T-cell (primary cell): Measurements from ENCODE around the gene CDC37. TPM values are rescaled to one million over a fixed set of nuclear protein-coding genes. Genes with fewer than 3 reads are reported as not detected.

ENCODE experiments used
- ATAC-seq, 4 experiments: fragments of 200-7000 bp in 3 of 4; fragments of 150-1000 bp in 1 of 4; cut with Tn5 transposase; replicated peaks in 1 of 4; 1 replicate in 3 of 4; 2 replicates in 1 of 4; pipeline ENCODE4 v1.10.0; 2021; ENCODE audit warnings: moderate library complexity in 3 of 4, mild to moderate bottlenecking in 2 of 4, moderate number of reproducible peaks in 1 of 4
- CTCF ChIA-PET, 2 donors: fragments of 300-600 bp; sonication (Branson Sonifier 250); formaldehyde crosslinking; loops; one replicate each; lab custom pipeline; 2022; ENCODE audit warnings: antibody characterized with exemption in 2 of 2; lab: Charles Lee
- POLR2A ChIA-PET, 2 donors: fragments of 300-600 bp; sonication (Branson Sonifier 250); formaldehyde crosslinking; loops; one replicate each; lab custom pipeline; 2022; ENCODE audit warnings: antibody characterized with exemption in 2 of 2; lab: Charles Lee
- DNase-seq, 35 experiments: peaks; one replicate each; pipeline versions ENCODE4 v3.0.0 to v3.0.0-alpha.2; 2013 to 2023
- H3K27ac ChIP-seq: one replicate; pipeline ENCODE4 v1.5.1; 2013; ENCODE audit warnings: low read length
- H3K27me3 ChIP-seq, 2 experiments: replicated peaks in 1 of 2; 1 replicate in 1 of 2; 2 replicates in 1 of 2; pipeline versions ENCODE4 v1.6.1 to v1.7.0; 2013; ENCODE audit warnings: low read length in 1 of 2, mixed read lengths in 1 of 2; ENCODE audit not compliant: control insufficient read depth in 2 of 2, insufficient read depth in 2 of 2; ENCODE audit errors: extremely low read depth in 1 of 2
- H3K36me3 ChIP-seq, 2 donors: 1 replicate in 1 of 2; 2 replicates in 1 of 2; pipeline versions ENCODE4 v1.6.1 to v1.7.0; 2013; ENCODE audit warnings: low read length in 1 of 2; ENCODE audit not compliant: control insufficient read depth in 2 of 2, insufficient read depth in 1 of 2; ENCODE audit errors: extremely low read depth in 1 of 2
- H3K4me1 ChIP-seq, 2 experiments: 1 replicate in 1 of 2; 2 replicates in 1 of 2; pipeline versions ENCODE4 v1.6.1 to v1.7.0; 2013; ENCODE audit warnings: low read length in 2 of 2, mixed read lengths in 1 of 2; ENCODE audit not compliant: insufficient read depth in 2 of 2, control insufficient read depth in 1 of 2; ENCODE audit errors: extremely low read depth in 1 of 2
- H3K4me3 ChIP-seq, 2 donors: 1 replicate in 1 of 2; 2 replicates in 1 of 2; pipeline versions ENCODE4 v1.5.1 to v1.7.0; 2013; ENCODE audit warnings: mild to moderate bottlenecking in 2 of 2, low read length in 1 of 2, moderate library complexity in 1 of 2; ENCODE audit not compliant: control insufficient read depth in 1 of 2; ENCODE audit errors: extremely low read depth in 1 of 2
- H3K9me3 ChIP-seq: 2 replicates; pipeline ENCODE4 v1.7.0; 2013
- H3K27ac Mint-ChIP-seq, 2 donors: one replicate each; pipeline ENCODE4 v1.8.0; 2020 to 2021; ENCODE audit warnings: mild to moderate bottlenecking in 2 of 2, mixed read lengths in 2 of 2
- H3K27me3 Mint-ChIP-seq, 2 donors: one replicate each; pipeline ENCODE4 v1.8.0; 2021 to 2022; ENCODE audit warnings: mixed read lengths in 2 of 2
- H3K36me3 Mint-ChIP-seq: one replicate; pipeline ENCODE4 v1.8.0; 2021; ENCODE audit warnings: mixed read lengths
- H3K4me1 Mint-ChIP-seq, 3 donors: one replicate each; pipeline ENCODE4 v1.8.0; 2020 to 2022; ENCODE audit warnings: mixed read lengths in 3 of 3, mild to moderate bottlenecking in 1 of 3
- H3K4me3 Mint-ChIP-seq, 3 donors: one replicate each; pipeline ENCODE4 v1.8.0; 2020 to 2022; ENCODE audit warnings: mild to moderate bottlenecking in 3 of 3, mixed read lengths in 3 of 3, moderate library complexity in 3 of 3
- H3K9me3 Mint-ChIP-seq, 3 donors: one replicate each; pipeline ENCODE4 v1.8.0; 2020 to 2022; ENCODE audit warnings: mixed read lengths in 3 of 3
- WGBS: methylation state at CpG from one replicate; pipeline ENCODE4 v1.1.5; 2013; ENCODE audit warnings: missing lambda C conversion rate; ENCODE audit not compliant: insufficient coverage; 5-methylcytosine and 5-hydroxymethylcytosine counted together
- total RNA-seq, 35 experiments: library from RNA in 6 of 35; stranded (reverse) in 6 of 35; fragments of 120-200 nt in 1 of 35; gene quantifications; one replicate each; pipeline versions ENCODE4 v1.2.1 to v1.2.4 and lab custom pipeline; 2013 to 2026

CDC37 gene
- total RNA-seq, 5 donors from 2014 or later (not counting 1 experiment from before 2014, with no cell fraction given) = 163 to 205 (median 190) TPM

- H3K4me1 Mint-ChIP-seq = no peaks in the 10 kb centered on the region
- H3K36me3 ChIP-seq = peaks cover 41 to 58% of the 10 kb centered on the region in 2 donors
- no peak overlapping the region for H3K4me3 Mint-ChIP-seq
- H3K4me3 ChIP-seq = no peak overlapping the region
- ChIA-PET POLR2A (interaction anchor here in 1 of 2 donors (0.6 kb wide), 1 partner anchor 12 kb away, joined by 4 read pairs; no protein-coding TSS in a partner anchor), CTCF (no interaction called here)
- H3K27me3 Mint-ChIP-seq = no peaks in the 10 kb centered on the region
- no peaks in the 10 kb centered on the region for H3K4me1 ChIP-seq
- peak in 21 of 35 experiments; percentile 8 to 48 (median 25) for DNase-seq
- 97% methylated on average over 29 of the region's 32 CpGs for WGBS
- H3K9me3 Mint-ChIP-seq = no peaks in the 10 kb centered on the region
- H3K27ac Mint-ChIP-seq = no peak overlapping the region
- H3K27me3 ChIP-seq = no peaks in the 10 kb centered on the region
- peaks cover 19% of the 10 kb centered on the region for H3K36me3 Mint-ChIP-seq
- ATAC-seq = peak in 3 of 4 experiments; percentile 53 to 60 (median 55)
- no peak overlapping the region for H3K27ac ChIP-seq
- no peaks in the 10 kb centered on the region for H3K9me3 ChIP-seq
Observed at GRCh38 chr19:10353793-10354391, 49.5 kb downstream of the CDC37 start.

GRCh38 chr19:10352764-10353671 lies 50.3 kb downstream of the CDC37 start:
- Histone ChIP-seq H3K9me3 (no peaks in the 10 kb centered on the region), H3K4me3 (no peak overlapping the region), H3K4me1 (no peaks in the 10 kb centered on the region), H3K27me3 (no peaks in the 10 kb centered on the region), H3K36me3 (peaks cover 38 to 53% of the 10 kb centered on the region in 2 donors), H3K27ac (no peak overlapping the region)
- Mint-ChIP-seq H3K27ac (no peak overlapping the region), H3K9me3 (no peaks in the 10 kb centered on the region), H3K36me3 (peaks cover 19% of the 10 kb centered on the region), H3K4me1 (no peaks in the 10 kb centered on the region), H3K4me3 (no peak overlapping the region), H3K27me3 (no peaks in the 10 kb centered on the region)
- ChIA-PET POLR2A (no interaction called here), CTCF (no interaction called here)
- no peak for DNase-seq
- ATAC-seq = no peak
- 97% methylated on average over 53 of the region's 63 CpGs for WGBS

- no peak for ATAC-seq
Observed at GRCh38 chr19:10346509-10346908, 56.8 kb downstream of the CDC37 start.

GRCh38 chr19:10344780-10345179 lies 58.6 kb downstream of the CDC37 start:
- Histone ChIP-seq H3K9me3 (no peaks in the 10 kb centered on the region), H3K27ac (no peak overlapping the region), H3K4me1 (peaks cover 0 to 13% of the 10 kb centered on the region in 2 experiments), H3K36me3 (peaks cover 0 to 2% of the 10 kb centered on the region in 2 donors), H3K27me3 (no peaks in the 10 kb centered on the region), H3K4me3 (no peak overlapping the region)
- no peak for ATAC-seq
- POLR2A ChIA-PET = interaction anchor here in 1 of 2 donors (0.6 kb wide), 2 partner anchors 38 to 59 kb away, joined by 3 to 4 read pairs; no protein-coding TSS in a partner anchor
- H3K9me3 Mint-ChIP-seq = no peaks in the 10 kb centered on the region
- WGBS = 91% methylated on average over 4 of the region's 10 CpGs
- no peaks in the 10 kb centered on the region for H3K36me3 Mint-ChIP-seq
- no peak for DNase-seq
- H3K27ac Mint-ChIP-seq = no peak overlapping the region
- H3K4me1 Mint-ChIP-seq = peaks cover 7 to 9% (median 8%) of the 10 kb centered on the region in 3 donors
- no peak overlapping the region for H3K4me3 Mint-ChIP-seq
- CTCF ChIA-PET = no interaction called here
- H3K27me3 Mint-ChIP-seq = no peaks in the 10 kb centered on the region

More at GRCh38 chr19:10346509-10346908, 56.8 kb downstream of the CDC37 start:
- H3K4me3 ChIP-seq = no peak overlapping the region
- H3K27me3 Mint-ChIP-seq = no peaks in the 10 kb centered on the region
- H3K9me3 Mint-ChIP-seq = no peaks in the 10 kb centered on the region
- H3K27ac Mint-ChIP-seq = no peak overlapping the region
- CTCF ChIA-PET = no interaction called here
- no peak overlapping the region for H3K27ac ChIP-seq
- WGBS = 93% methylated on average over 8 of the region's 10 CpGs
- H3K9me3 ChIP-seq = no peaks in the 10 kb centered on the region
- H3K27me3 ChIP-seq = no peaks in the 10 kb centered on the region
- H3K4me1 ChIP-seq = no peaks in the 10 kb centered on the region
- H3K4me1 Mint-ChIP-seq = no peaks in the 10 kb centered on the region
- POLR2A ChIA-PET = no interaction called here
- peaks cover 8 to 11% of the 10 kb centered on the region in 2 donors for H3K36me3 ChIP-seq
- DNase-seq = peak in 1 of 35 experiments; percentile 9
- no peak overlapping the region for H3K4me3 Mint-ChIP-seq
- H3K36me3 Mint-ChIP-seq = no peaks in the 10 kb centered on the region

GRCh38 chr19:10343495-10343894 lies 59.8 kb downstream of the CDC37 start:
- Mint-ChIP-seq H3K36me3 (no peaks in the 10 kb centered on the region), H3K4me1 (peaks cover 20 to 22% (median 20%) of the 10 kb centered on the region in 3 donors), H3K9me3 (no peaks in the 10 kb centered on the region), H3K27ac (no peak overlapping the region), H3K4me3 (no peak overlapping the region), H3K27me3 (no peaks in the 10 kb centered on the region)
- Histone ChIP-seq H3K27ac (no peak overlapping the region), H3K4me3 (no peak overlapping the region), H3K4me1 (peaks cover 4 to 25% of the 10 kb centered on the region in 2 experiments), H3K9me3 (no peaks in the 10 kb centered on the region), H3K36me3 (no peaks in the 10 kb centered on the region), H3K27me3 (no peaks in the 10 kb centered on the region)
- ChIA-PET CTCF (interaction anchor here in 1 of 2 donors (0.7 kb wide), 2 partner anchors 530 to 820 kb away, joined by 3 to 4 read pairs; no protein-coding TSS in a partner anchor), POLR2A (no interaction called here)
- WGBS = no CpG with 5 or more reads among the region's 2 CpGs
- ATAC-seq (no peak), DNase-seq (no peak)
